Caco-2 (cell line): ENCODE results near the gene MEGF6. TPM values are rescaled to one million over a fixed set of nuclear protein-coding genes. Genes with fewer than 3 reads are reported as not detected.
A peak's percentile ranks its signal among the peaks of the same experiment; 100 is the strongest.

Source experiments
- BruUV-seq: library from RNA; stranded (reverse); fragments of 400-500 nt; replicated peaks from 2 replicates; lab custom pipeline; 2021; lab: Mats Ljungman, UMichigan
- CTCF ChIA-PET: fragments of 300-600 bp; sonication (Branson Sonifier 250); formaldehyde crosslinking; loops from one replicate; lab custom pipeline; 2022; ENCODE audit warnings: antibody characterized with exemption; lab: Charles Lee
- POLR2A ChIA-PET: fragments of 300-600 bp; sonication (Branson Sonifier 250); formaldehyde crosslinking; loops from one replicate; lab custom pipeline; 2022; ENCODE audit warnings: antibody characterized with exemption; lab: Charles Lee
- DNase-seq, 2 experiments: peaks; one replicate each; pipeline versions ENCODE4 v3.0.0 to v3.0.0-alpha.2; 2020 to 2022
- H3K27me3 ChIP-seq: replicated peaks from 2 replicates; pipeline ENCODE4 v1.6.0; 2011; ENCODE audit warnings: low read length; ENCODE audit not compliant: control insufficient read depth, insufficient read depth
- H3K36me3 ChIP-seq: 2 replicates; pipeline ENCODE4 v1.5.1; 2011; ENCODE audit warnings: low read length; ENCODE audit not compliant: control insufficient read depth, insufficient read depth
- H3K4me1 ChIP-seq: fragments of 250-450 bp; sonication (Bioruptor Pico); 2 replicates; pipeline ENCODE4 v1.5.1; 2020; ENCODE audit warnings: mild to moderate bottlenecking
- H3K4me3 ChIP-seq: 2 replicates; pipeline ENCODE4 v1.5.1; 2011; ENCODE audit warnings: low read depth, mild to moderate bottlenecking, control low read depth, low read length
- H3K9me3 ChIP-seq: fragments of 250-450 bp; sonication (Bioruptor Pico); 2 replicates; pipeline ENCODE4 v1.5.1; 2020; ENCODE audit warnings: mild to moderate bottlenecking, moderate library complexity
- H3K27ac Mint-ChIP-seq: one replicate; pipeline ENCODE4 v1.8.0; 2022; ENCODE audit warnings: mixed read lengths; ENCODE audit not compliant: unreplicated experiment
- H3K27me3 Mint-ChIP-seq: one replicate; pipeline ENCODE4 v1.8.0; 2022; ENCODE audit warnings: mixed read lengths; ENCODE audit not compliant: insufficient read depth, unreplicated experiment
- H3K36me3 Mint-ChIP-seq: one replicate; pipeline ENCODE4 v1.8.0; 2022; ENCODE audit warnings: mild to moderate bottlenecking, mixed read lengths; ENCODE audit not compliant: insufficient read depth, unreplicated experiment
- H3K4me1 Mint-ChIP-seq: one replicate; pipeline ENCODE4 v1.8.0; 2022; ENCODE audit warnings: low read depth, mixed read lengths; ENCODE audit not compliant: unreplicated experiment
- H3K4me3 Mint-ChIP-seq: one replicate; pipeline ENCODE4 v1.8.0; 2022; ENCODE audit warnings: mild to moderate bottlenecking, moderate library complexity, mixed read lengths; ENCODE audit not compliant: unreplicated experiment
- H3K9me3 Mint-ChIP-seq: one replicate; pipeline ENCODE4 v1.8.0; 2022; ENCODE audit warnings: mixed read lengths; ENCODE audit not compliant: unreplicated experiment
- intact Hi-C: fragments of 100-400 bp; cut with micrococcal nuclease; formaldehyde crosslinking; loops from one replicate; pipeline ENCODE4 v1.10.0; 2022; ENCODE audit not compliant: unreplicated experiment
- total RNA-seq: library from RNA; stranded (reverse); gene quantifications from 2 replicates; pipeline ENCODE4 v1.2.3, GENCODE V29; 2022
- TF ChIP-seq, protein P1 (sequence below), 2 experiments: fragments of 200-600 bp in 1 of 2; IDR thresholded peaks; 1 replicate in 1 of 2; 2 replicates in 1 of 2; pipeline versions ENCODE4 v1.5.1 to v1.8.0; 2011 to 2022; ENCODE audit warnings: antibody characterized with exemption in 1 of 2, control low read depth in 1 of 2, inconsistent platforms in 1 of 2, low read depth in 1 of 2, low read length in 1 of 2, mild to moderate bottlenecking in 1 of 2, moderate library complexity in 1 of 2; ENCODE audit not compliant: insufficient read depth in 1 of 2, severe bottlenecking in 1 of 2, unreplicated experiment in 1 of 2

Gene MEGF6
- total RNA-seq, 1 experiment from 2014 or later = 13.3 TPM

DNA sequence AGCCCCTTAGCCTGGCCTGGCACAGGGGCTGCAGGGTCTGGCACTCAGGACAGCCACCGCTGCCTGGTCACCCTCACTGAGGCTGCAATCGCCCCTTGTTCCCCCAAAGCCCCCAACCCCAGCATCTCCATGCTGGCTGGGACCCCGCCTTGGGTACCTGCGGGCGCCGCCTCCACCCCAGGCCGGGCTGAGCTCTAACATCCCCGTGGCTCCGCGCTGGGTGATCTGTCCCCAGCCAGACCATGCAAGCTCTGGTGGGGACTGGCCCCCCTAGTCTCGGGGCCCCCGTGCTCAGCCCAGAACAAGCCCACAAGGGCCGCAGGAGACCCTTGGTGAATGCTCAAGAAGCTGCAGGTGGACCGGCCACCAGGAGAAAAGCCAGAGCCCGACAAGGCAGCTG lies 62.4 kb downstream of the MEGF6 start:
- Mint-ChIP-seq H3K4me3 (no peak overlapping the region), H3K27me3 (no peaks in the 10 kb centered on the region), H3K9me3 (no peaks in the 10 kb centered on the region), H3K4me1 (no peaks in the 10 kb centered on the region), H3K27ac (no peak overlapping the region), H3K36me3 (no peaks in the 10 kb centered on the region)
- ChIA-PET CTCF (interaction anchor here (0.9 kb wide), 1 partner anchor 96 kb away, joined by 4 read pairs; no protein-coding TSS in a partner anchor), POLR2A (no interaction called here)
- Histone ChIP-seq H3K4me3 (no peak overlapping the region), H3K4me1 (peaks cover 11% of the 10 kb centered on the region), H3K27me3 (no peaks in the 10 kb centered on the region), H3K36me3 (no peaks in the 10 kb centered on the region), H3K9me3 (no peaks in the 10 kb centered on the region)
- intact Hi-C loops = no loop called here
- TF ChIP-seq, protein P1, sequence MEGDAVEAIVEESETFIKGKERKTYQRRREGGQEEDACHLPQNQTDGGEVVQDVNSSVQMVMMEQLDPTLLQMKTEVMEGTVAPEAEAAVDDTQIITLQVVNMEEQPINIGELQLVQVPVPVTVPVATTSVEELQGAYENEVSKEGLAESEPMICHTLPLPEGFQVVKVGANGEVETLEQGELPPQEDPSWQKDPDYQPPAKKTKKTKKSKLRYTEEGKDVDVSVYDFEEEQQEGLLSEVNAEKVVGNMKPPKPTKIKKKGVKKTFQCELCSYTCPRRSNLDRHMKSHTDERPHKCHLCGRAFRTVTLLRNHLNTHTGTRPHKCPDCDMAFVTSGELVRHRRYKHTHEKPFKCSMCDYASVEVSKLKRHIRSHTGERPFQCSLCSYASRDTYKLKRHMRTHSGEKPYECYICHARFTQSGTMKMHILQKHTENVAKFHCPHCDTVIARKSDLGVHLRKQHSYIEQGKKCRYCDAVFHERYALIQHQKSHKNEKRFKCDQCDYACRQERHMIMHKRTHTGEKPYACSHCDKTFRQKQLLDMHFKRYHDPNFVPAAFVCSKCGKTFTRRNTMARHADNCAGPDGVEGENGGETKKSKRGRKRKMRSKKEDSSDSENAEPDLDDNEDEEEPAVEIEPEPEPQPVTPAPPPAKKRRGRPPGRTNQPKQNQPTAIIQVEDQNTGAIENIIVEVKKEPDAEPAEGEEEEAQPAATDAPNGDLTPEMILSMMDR (IDR thresholded peaks at IDR 0.05; ENCODE audit: insufficient read depth in 1 of 2, low read depth in 1 of 2, low read length in 1 of 2, severe bottlenecking in 1 of 2, unreplicated experiment in 1 of 2) = no peak
- no peak for DNase-seq
- no TSS peak for BruUV-seq

DNA sequence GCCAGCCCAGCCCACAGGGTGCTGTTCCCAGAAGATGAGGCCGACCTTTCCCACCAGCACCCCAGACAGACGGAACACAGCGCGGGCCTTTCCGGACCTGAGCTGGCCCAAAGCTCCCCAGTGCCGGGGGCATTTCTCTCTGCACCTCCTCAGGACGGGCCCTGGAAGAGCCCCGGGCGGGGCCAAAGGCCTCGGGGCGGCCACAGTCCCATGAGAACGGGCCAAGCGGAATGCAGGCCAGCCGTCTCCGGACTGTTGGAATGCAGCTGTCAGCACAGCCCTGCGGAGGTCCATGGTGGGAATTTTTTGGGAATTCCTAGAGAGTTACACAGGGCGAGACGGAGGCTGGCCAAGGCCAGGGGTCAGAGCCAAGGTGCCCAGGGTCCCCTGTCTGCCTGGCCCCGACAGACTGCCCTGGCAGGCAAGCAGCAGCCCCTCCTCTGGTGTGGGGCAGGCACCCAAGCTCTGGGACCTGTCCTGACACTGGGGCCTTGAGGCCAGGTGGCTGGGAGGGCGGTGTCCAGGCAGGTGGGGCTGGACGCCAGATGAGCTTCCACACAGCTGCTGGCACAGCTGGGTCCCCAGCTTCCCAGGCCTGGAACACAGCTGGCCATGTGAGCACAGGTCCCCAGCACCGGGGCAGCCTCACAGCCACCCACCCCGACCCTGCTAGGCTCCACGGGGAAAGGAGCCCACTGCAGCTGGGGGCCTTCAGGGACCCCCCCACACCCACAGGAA lies 63.0 kb downstream of the MEGF6 start:
- H3K9me3 Mint-ChIP-seq = no peaks in the 10 kb centered on the region
- no peaks in the 10 kb centered on the region for H3K36me3 ChIP-seq
- TF ChIP-seq, protein P1 (IDR thresholded peaks at IDR 0.05; ENCODE audit: insufficient read depth in 1 of 2, low read depth in 1 of 2, low read length in 1 of 2, severe bottlenecking in 1 of 2, unreplicated experiment in 1 of 2) = no peak
- ChIA-PET POLR2A (no interaction called here), CTCF (interaction anchor here (0.9 kb wide), 1 partner anchor 95 kb away, joined by 4 read pairs; no protein-coding TSS in a partner anchor)
- peaks cover 11% of the 10 kb centered on the region for H3K4me1 ChIP-seq
- no peaks in the 10 kb centered on the region for H3K36me3 Mint-ChIP-seq
- H3K4me3 ChIP-seq = no peak overlapping the region
- peak; percentile 36 to 50 for DNase-seq
- no peaks in the 10 kb centered on the region for H3K27me3 ChIP-seq
- H3K4me3 Mint-ChIP-seq = no peak overlapping the region
- BruUV-seq = no TSS peak
- intact Hi-C loops = no loop called here
- no peaks in the 10 kb centered on the region for H3K4me1 Mint-ChIP-seq
- no peaks in the 10 kb centered on the region for H3K27me3 Mint-ChIP-seq
- H3K9me3 ChIP-seq = no peaks in the 10 kb centered on the region
- peak overlapping the region; percentile 42 for H3K27ac Mint-ChIP-seq

DNA sequence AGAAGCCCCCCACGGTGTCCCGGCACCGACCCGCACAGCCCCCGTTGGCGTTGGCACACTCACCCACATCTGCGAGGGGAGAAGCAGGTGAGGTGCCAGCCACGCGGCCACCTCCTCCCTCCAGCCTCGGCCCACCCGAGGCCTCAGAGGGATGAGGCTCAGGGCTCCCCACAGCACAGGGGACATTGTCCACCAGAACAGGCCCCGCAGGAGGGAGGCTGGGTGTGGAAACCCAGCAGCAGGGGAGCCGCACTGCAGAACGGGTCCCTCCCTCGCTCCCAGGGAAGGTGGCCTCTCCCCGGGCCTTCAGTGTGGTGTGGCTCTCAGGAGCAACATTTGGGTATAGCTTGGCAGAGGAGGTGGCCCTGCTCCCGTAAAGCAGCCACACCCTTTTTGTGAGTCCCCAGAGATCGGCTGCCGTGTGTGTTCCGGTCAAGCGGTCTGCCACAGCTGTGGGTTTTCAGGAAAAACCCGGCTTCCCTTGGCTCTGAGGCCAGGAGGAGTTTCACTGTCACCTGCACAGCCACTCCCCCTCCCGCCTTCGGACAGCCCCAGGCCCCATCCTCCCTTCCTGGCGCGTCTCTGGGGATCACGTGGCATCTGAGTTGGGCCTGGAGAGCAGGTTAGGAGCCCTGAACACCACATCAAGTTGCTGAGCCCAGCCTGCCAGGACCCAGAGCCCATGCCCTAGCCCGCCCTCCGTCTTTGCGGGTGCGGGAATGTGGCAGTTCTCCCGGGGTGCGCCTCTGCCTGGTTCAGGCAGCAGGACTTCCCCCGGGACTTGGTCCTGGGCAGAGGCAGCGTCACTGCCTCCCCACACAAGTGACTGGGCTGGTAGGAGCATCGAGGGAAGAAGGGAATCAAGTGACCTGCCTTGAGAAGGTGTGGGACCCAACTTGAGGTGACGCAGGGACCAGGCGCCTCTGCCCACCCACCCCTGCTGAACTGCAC lies 64.0 kb downstream of the MEGF6 start:
- Histone ChIP-seq H3K36me3 (no peaks in the 10 kb centered on the region), H3K4me1 (peaks cover 11% of the 10 kb centered on the region), H3K4me3 (no peak overlapping the region), H3K9me3 (no peaks in the 10 kb centered on the region), H3K27me3 (no peaks in the 10 kb centered on the region)
- BruUV-seq = no TSS peak
- Mint-ChIP-seq H3K4me3 (no peak overlapping the region), H3K27me3 (no peaks in the 10 kb centered on the region), H3K4me1 (no peaks in the 10 kb centered on the region), H3K36me3 (no peaks in the 10 kb centered on the region), H3K27ac (peak overlapping the region; percentile 42), H3K9me3 (no peaks in the 10 kb centered on the region)
- DNase-seq = peak in 1 of 2 experiments; percentile 52
- POLR2A ChIA-PET = no interaction called here
- CTCF ChIA-PET = no interaction called here
- intact Hi-C loops = no loop called here
- TF ChIP-seq, protein P1 (IDR thresholded peaks at IDR 0.05; ENCODE audit: insufficient read depth in 1 of 2, low read depth in 1 of 2, low read length in 1 of 2, severe bottlenecking in 1 of 2, unreplicated experiment in 1 of 2) = no peak
